ENCODE data around the gene FERD3L.

- TF ChIP-seq, protein P1, sequence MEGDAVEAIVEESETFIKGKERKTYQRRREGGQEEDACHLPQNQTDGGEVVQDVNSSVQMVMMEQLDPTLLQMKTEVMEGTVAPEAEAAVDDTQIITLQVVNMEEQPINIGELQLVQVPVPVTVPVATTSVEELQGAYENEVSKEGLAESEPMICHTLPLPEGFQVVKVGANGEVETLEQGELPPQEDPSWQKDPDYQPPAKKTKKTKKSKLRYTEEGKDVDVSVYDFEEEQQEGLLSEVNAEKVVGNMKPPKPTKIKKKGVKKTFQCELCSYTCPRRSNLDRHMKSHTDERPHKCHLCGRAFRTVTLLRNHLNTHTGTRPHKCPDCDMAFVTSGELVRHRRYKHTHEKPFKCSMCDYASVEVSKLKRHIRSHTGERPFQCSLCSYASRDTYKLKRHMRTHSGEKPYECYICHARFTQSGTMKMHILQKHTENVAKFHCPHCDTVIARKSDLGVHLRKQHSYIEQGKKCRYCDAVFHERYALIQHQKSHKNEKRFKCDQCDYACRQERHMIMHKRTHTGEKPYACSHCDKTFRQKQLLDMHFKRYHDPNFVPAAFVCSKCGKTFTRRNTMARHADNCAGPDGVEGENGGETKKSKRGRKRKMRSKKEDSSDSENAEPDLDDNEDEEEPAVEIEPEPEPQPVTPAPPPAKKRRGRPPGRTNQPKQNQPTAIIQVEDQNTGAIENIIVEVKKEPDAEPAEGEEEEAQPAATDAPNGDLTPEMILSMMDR (IDR thresholded peaks at IDR 0.05): no peak
- TF ChIP-seq POLR2A (IDR thresholded peaks at IDR 0.05) (no peak), POLR2AphosphoS5 (IDR thresholded peaks at IDR 0.05) (no peak)
Observed at GRCh38 chr7:19113002-19113350, 32.2 kb downstream of the FERD3L start.
